ENCODE results near the gene MTCL1. TPM values are rescaled to one million over a fixed set of nuclear protein-coding genes. Genes with fewer than 3 reads are reported as not detected.

MTCL1 gene
- total RNA-seq, 1 experiment from 2014 or later = 28.3 TPM

DNA sequence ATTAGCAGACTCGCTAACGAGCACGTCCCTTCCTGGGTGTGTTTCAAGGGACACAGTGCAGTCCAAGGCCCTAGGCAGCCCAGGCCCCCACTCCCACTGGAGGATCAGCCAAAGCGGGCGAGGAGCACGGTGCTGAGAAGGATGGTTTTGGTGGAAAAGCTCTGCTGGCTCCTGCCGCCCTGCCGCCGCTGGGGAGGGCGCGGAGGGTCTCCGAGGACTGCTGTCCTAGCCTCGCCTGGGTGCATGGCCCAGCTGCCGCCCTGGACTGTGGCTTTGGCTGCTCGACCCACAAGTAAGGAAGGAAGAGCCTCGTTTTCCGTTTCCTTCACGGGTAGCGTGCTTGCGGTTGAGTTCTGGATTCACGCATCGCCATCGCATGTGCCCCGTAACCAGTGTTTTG is 79.9 kb downstream of the MTCL1 start:
- BruUV-seq (replicated peaks) = no TSS peak
- Histone ChIP-seq H3K9me3 (no peaks in the 10 kb centered on the region), H3K36me3 (ENCODE audit: control insufficient read depth, insufficient read depth, low read length) (no peaks in the 10 kb centered on the region; the same call in 1 of the 2 replicates), H3K4me1 (peaks cover 17% of the 10 kb centered on the region), H3K4me3 (ENCODE audit: low read depth, low read length) (no peak overlapping the region), H3K27me3 (replicated peaks; ENCODE audit: control insufficient read depth, insufficient read depth, low read length) (no peaks in the 10 kb centered on the region; the same call in 1 of the 2 replicates)
- no peak overlapping the region for H3K4me3 Mint-ChIP-seq (ENCODE audit: unreplicated experiment)
- intact Hi-C loops (cut with micrococcal nuclease; ENCODE audit: unreplicated experiment) = loop anchor here (5.0 kb wide), 1 partner anchor 53 kb away; no protein-coding TSS in a partner anchor
- POLR2A ChIA-PET = no interaction called here
- peaks cover 10% of the 10 kb centered on the region for H3K36me3 Mint-ChIP-seq (ENCODE audit: insufficient read depth, unreplicated experiment)
- CTCF ChIA-PET = no interaction called here
- H3K27ac Mint-ChIP-seq (ENCODE audit: unreplicated experiment) = peak overlapping the region; percentile 21
- H3K27me3 Mint-ChIP-seq (ENCODE audit: insufficient read depth, unreplicated experiment) = no peaks in the 10 kb centered on the region
- DNase-seq = no peak
- no peaks in the 10 kb centered on the region for H3K9me3 Mint-ChIP-seq (ENCODE audit: unreplicated experiment)
- H3K4me1 Mint-ChIP-seq (ENCODE audit: low read depth, unreplicated experiment) = peaks cover 14% of the 10 kb centered on the region
- TF ChIP-seq, protein P1, sequence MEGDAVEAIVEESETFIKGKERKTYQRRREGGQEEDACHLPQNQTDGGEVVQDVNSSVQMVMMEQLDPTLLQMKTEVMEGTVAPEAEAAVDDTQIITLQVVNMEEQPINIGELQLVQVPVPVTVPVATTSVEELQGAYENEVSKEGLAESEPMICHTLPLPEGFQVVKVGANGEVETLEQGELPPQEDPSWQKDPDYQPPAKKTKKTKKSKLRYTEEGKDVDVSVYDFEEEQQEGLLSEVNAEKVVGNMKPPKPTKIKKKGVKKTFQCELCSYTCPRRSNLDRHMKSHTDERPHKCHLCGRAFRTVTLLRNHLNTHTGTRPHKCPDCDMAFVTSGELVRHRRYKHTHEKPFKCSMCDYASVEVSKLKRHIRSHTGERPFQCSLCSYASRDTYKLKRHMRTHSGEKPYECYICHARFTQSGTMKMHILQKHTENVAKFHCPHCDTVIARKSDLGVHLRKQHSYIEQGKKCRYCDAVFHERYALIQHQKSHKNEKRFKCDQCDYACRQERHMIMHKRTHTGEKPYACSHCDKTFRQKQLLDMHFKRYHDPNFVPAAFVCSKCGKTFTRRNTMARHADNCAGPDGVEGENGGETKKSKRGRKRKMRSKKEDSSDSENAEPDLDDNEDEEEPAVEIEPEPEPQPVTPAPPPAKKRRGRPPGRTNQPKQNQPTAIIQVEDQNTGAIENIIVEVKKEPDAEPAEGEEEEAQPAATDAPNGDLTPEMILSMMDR (IDR thresholded peaks at IDR 0.05; ENCODE audit: insufficient read depth in 1 of 2, low read depth in 1 of 2, low read length in 1 of 2, severe bottlenecking in 1 of 2, unreplicated experiment in 1 of 2) = no peak

DNA sequence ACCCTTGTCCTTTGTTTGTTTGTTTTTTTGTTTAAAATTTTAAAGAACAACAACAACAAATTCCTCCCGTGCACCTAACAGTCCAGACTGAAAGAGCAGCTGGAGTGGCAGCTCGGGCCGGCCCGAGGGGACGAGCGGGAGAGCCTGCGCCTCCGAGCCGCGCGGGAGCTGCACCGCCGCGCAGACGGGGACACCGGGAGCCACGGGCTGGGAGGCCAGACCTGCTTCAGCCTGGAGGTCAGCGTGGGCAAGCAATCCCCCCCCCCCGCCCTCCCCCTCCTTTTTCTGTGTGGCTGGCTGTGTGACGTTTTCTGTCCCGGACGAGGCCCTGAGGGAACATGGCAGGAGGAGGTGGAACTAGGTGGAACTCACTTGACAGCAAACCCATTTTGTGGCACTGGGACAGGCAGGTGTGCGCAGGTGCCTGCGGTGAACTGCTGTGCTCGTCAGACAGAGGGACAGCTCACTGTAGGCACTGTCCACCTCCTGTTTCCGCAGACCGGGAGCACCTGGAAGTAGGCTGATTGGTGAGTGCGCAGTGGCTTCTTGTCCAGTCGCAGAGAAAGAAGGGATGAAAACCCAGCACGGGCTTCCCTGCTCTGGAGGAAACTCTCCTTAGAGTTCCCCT is 80.6 kb downstream of the MTCL1 start:
- Histone ChIP-seq H3K27me3 (replicated peaks; ENCODE audit: control insufficient read depth, insufficient read depth, low read length) (no peaks in the 10 kb centered on the region; the same call in 1 of the 2 replicates), H3K9me3 (no peaks in the 10 kb centered on the region), H3K36me3 (ENCODE audit: control insufficient read depth, insufficient read depth, low read length) (no peaks in the 10 kb centered on the region; the same call in 1 of the 2 replicates), H3K4me1 (peaks cover 17% of the 10 kb centered on the region), H3K4me3 (ENCODE audit: low read depth, low read length) (no peak overlapping the region)
- Mint-ChIP-seq H3K27me3 (ENCODE audit: insufficient read depth, unreplicated experiment) (no peaks in the 10 kb centered on the region), H3K9me3 (ENCODE audit: unreplicated experiment) (no peaks in the 10 kb centered on the region), H3K36me3 (ENCODE audit: insufficient read depth, unreplicated experiment) (peaks cover 10% of the 10 kb centered on the region), H3K4me3 (ENCODE audit: unreplicated experiment) (no peak overlapping the region), H3K4me1 (ENCODE audit: low read depth, unreplicated experiment) (peaks cover 14% of the 10 kb centered on the region), H3K27ac (ENCODE audit: unreplicated experiment) (peak overlapping the region; percentile 93)
- DNase-seq = no peak
- intact Hi-C loops (cut with micrococcal nuclease; ENCODE audit: unreplicated experiment) = loop anchor here (5.0 kb wide), 1 partner anchor 54 kb away; no protein-coding TSS in a partner anchor
- POLR2A ChIA-PET = interaction anchor here (1.5 kb wide), 1 partner anchor 8 kb away, joined by 7 read pairs; no protein-coding TSS in a partner anchor
- CTCF ChIA-PET = interaction anchor here (1.2 to 1.5 kb wide), 3 partner anchors 78 to 177 kb away, joined by 5 to 7 read pairs (median 6); partner anchors contain the start of gene RAB12
- TF ChIP-seq, protein P1 (IDR thresholded peaks at IDR 0.05; ENCODE audit: insufficient read depth in 1 of 2, low read depth in 1 of 2, low read length in 1 of 2, severe bottlenecking in 1 of 2, unreplicated experiment in 1 of 2) = no peak
- BruUV-seq (replicated peaks) = no TSS peak

DNA sequence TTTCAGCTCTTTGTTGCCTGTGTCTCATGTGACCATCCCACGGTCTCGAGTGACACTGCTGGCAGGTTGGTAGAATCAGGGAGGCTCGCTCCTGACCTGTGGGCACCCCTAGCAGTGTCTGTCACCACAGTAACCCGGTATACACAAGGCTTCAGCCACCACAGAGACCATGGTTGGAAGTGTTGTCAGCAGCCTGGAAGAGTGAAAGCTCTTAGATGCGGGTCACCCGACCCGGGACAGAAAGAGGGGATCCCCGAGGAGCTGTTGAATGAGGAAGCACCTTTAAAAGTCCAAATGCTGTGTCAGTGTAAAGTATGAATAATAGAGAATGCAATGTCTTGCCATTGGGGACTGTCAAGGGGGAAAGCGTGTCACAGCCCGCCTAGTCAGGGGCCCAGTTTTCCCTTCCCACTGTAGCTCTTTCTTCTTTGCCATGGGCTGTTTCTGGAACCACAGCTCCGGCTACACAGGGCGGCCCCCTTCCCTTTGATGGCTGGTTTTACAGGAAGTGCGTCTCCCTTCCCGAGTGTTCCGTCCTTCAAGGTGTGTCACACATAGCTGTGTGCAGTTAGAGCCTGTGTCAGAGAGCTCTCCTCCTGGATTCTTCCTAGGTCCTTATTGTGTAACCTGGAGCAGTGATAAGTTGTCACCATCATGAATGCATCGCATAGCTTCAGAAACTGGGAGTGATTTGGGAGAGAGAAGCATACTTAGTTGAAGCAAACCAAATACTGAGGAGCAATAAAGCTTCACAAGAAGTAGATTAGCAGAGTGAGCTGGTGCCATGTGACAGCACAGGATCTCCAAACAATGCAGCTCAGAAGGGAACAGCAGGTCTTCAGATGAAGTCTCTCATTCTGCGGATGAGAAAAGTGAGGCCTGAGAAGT is 81.4 kb downstream of the MTCL1 start:
- Histone ChIP-seq H3K27me3 (replicated peaks; ENCODE audit: control insufficient read depth, insufficient read depth, low read length) (no peaks in the 10 kb centered on the region; the same call in 1 of the 2 replicates), H3K9me3 (no peaks in the 10 kb centered on the region), H3K4me1 (peaks cover 17% of the 10 kb centered on the region), H3K4me3 (ENCODE audit: low read depth, low read length) (no peak overlapping the region), H3K36me3 (ENCODE audit: control insufficient read depth, insufficient read depth, low read length) (no peaks in the 10 kb centered on the region)
- intact Hi-C loops (cut with micrococcal nuclease; ENCODE audit: unreplicated experiment) = loop anchor here (5.0 kb wide), 1 partner anchor 54 kb away; no protein-coding TSS in a partner anchor
- peaks cover 14% of the 10 kb centered on the region for H3K4me1 Mint-ChIP-seq (ENCODE audit: low read depth, unreplicated experiment)
- no peaks in the 10 kb centered on the region for H3K27me3 Mint-ChIP-seq (ENCODE audit: insufficient read depth, unreplicated experiment)
- BruUV-seq (replicated peaks) = no TSS peak
- TF ChIP-seq, protein P1 (IDR thresholded peaks at IDR 0.05; ENCODE audit: insufficient read depth in 1 of 2, low read depth in 1 of 2, low read length in 1 of 2, severe bottlenecking in 1 of 2, unreplicated experiment in 1 of 2) = no peak
- peak; percentile 60 to 82 for DNase-seq
- H3K27ac Mint-ChIP-seq (ENCODE audit: unreplicated experiment) = peak overlapping the region; percentile 93
- ChIA-PET CTCF (interaction anchor here (1.2 to 1.5 kb wide), 3 partner anchors 79 to 178 kb away, joined by 5 to 7 read pairs (median 6); partner anchors contain the start of gene RAB12), POLR2A (interaction anchor here (1.5 kb wide), 1 partner anchor 9 kb away, joined by 7 read pairs; no protein-coding TSS in a partner anchor)
- no peaks in the 10 kb centered on the region for H3K9me3 Mint-ChIP-seq (ENCODE audit: unreplicated experiment)
- peaks cover 10% of the 10 kb centered on the region for H3K36me3 Mint-ChIP-seq (ENCODE audit: insufficient read depth, unreplicated experiment)
- no peak overlapping the region for H3K4me3 Mint-ChIP-seq (ENCODE audit: unreplicated experiment)
